ENCODE measurements around the gene OR2J2. TPM values are rescaled to one million over a fixed set of nuclear protein-coding genes. Genes with fewer than 3 reads are reported as not detected.

The OR2J2 gene
- not detected in 2 replicates for total RNA-seq

DNA sequence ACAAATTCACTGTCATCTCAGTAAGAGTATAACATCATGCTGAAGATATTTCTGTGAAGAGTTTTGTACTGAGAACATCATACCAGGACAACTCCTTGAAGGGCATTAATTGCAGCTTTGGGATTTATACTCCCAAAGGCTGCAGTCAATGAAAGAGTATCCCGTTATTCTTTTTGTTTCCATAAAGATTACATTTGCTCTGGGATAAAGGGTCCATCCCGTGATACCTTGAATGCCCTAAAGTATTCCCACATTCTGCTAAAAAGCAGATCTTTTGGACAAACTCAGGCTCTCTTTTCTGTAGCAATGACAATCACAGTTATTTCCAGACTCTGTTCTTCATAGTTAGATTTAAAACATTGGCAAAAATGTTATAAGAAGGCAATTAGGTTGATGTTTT lies at the start of gene OR2J2:
Gene OR2J2, plus strand, starts transcription at position 301 of the 400 bp plus-strand sequence. CDS start 2,729 bp downstream, outside the sequence.

Other genes with a start within 250 kb of the OR2J2 start
- gene TRIM27, start 246.9 kb upstream of the OR2J2 start, total RNA-seq: 45.3 and 46.1 TPM in 2 replicates
- gene ZNF311, start 165.6 kb upstream of the OR2J2 start, total RNA-seq: 4.8 TPM in 2 replicates
- gene OR2W1, start 125.7 kb upstream of the OR2J2 start, total RNA-seq: not detected in 2 replicates
- not detected in 2 replicates for gene OR2B3, start 83.6 kb upstream of the OR2J2 start, total RNA-seq
- not detected in 2 replicates for gene OR2J1, start 71.4 kb upstream of the OR2J2 start, total RNA-seq
- gene OR2J3, start 62.8 kb upstream of the OR2J2 start, total RNA-seq: not detected in 2 replicates
- not detected in 2 replicates for gene OR14J1, start 130.8 kb downstream of the OR2J2 start, total RNA-seq
- gene OR5V1, start 198.0 kb downstream of the OR2J2 start, total RNA-seq: not detected in 2 replicates
- gene OR12D3, start 204.4 kb downstream of the OR2J2 start, total RNA-seq: not detected in 2 replicates
- gene OR12D2, start 224.7 kb downstream of the OR2J2 start, total RNA-seq: not detected in 2 replicates
- gene OR12D1, start 244.0 kb downstream of the OR2J2 start, total RNA-seq: not detected in 2 replicates